Endothelial cell (in vitro differentiated cells): ENCODE measurements around the gene GMPR2. TPM values are rescaled to one million over a fixed set of nuclear protein-coding genes. Genes with fewer than 3 reads are reported as not detected.

ENCODE experiments used
- DNase-seq: peaks from one replicate; pipeline ENCODE4 v3.0.0; 2021; ENCODE audit warnings: low spot score
- H3K27ac Mint-ChIP-seq: one replicate; pipeline ENCODE4 v1.8.0; 2021; ENCODE audit warnings: mixed read lengths, inconsistent platforms; ENCODE audit not compliant: unreplicated experiment
- H3K27me3 Mint-ChIP-seq: one replicate; pipeline ENCODE4 v1.8.0; 2021; ENCODE audit warnings: mild to moderate bottlenecking, moderate library complexity, mixed read lengths, inconsistent platforms; ENCODE audit not compliant: unreplicated experiment
- H3K36me3 Mint-ChIP-seq: one replicate; pipeline ENCODE4 v1.8.0; 2021; ENCODE audit warnings: mild to moderate bottlenecking, low read depth, mixed read lengths, inconsistent platforms; ENCODE audit not compliant: unreplicated experiment
- H3K4me1 Mint-ChIP-seq: one replicate; pipeline ENCODE4 v1.8.0; 2021; ENCODE audit warnings: mild to moderate bottlenecking, mixed read lengths, inconsistent platforms; ENCODE audit not compliant: unreplicated experiment
- H3K4me3 Mint-ChIP-seq: one replicate; pipeline ENCODE4 v1.8.0; 2021; ENCODE audit warnings: mild to moderate bottlenecking, mixed read lengths, inconsistent platforms; ENCODE audit not compliant: unreplicated experiment
- H3K9me3 Mint-ChIP-seq: one replicate; pipeline ENCODE4 v1.8.0; 2021; ENCODE audit warnings: mixed read lengths, inconsistent platforms; ENCODE audit not compliant: unreplicated experiment
- total RNA-seq: library from RNA; stranded (reverse); fragmentation: NEBNext Ultra II Directional; extraction: Animal tissue kit (Norgen Biotek cat#: 25700); gene quantifications from one replicate; pipeline ENCODE4 v1.2.1, GENCODE V29; 2021; ENCODE audit not compliant: unreplicated experiment
- TF ChIP-seq, protein P1 (sequence below): fragments of 200-600 bp; sonication (generic); IDR thresholded peaks from one replicate; pipeline ENCODE4 v1.5.0; 2021; ENCODE audit warnings: antibody characterized with exemption; ENCODE audit not compliant: unreplicated experiment

The GMPR2 gene
- total RNA-seq, 1 donor from 2014 or later, result 61.3 TPM

DNA sequence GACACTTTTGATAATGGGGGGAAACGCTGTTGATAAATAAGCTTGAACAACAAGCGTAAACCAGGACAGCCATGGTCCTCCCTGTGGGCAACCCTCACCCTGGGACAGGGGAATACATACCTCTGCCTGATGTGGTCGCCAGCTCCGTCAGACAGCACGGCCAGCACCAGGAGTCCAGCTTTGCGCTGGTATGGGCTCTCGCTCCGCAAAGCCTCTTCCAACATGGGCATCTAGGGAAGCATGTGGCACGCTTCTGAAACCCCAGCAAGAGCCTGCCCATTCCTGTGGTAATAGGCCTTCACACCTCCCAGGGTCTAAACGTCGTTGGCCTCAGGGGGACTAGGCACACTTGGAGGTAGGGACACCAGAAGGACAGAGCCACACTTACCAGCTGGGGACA lies 47.0 kb upstream of the GMPR2 start:
- peaks cover 18% of the 10 kb centered on the region for H3K4me1 Mint-ChIP-seq
- H3K27ac Mint-ChIP-seq, result no peak overlapping the region
- H3K4me3 Mint-ChIP-seq, result no peak overlapping the region
- DNase-seq, result no peak
- H3K36me3 Mint-ChIP-seq, result peaks cover 31% of the 10 kb centered on the region
- TF ChIP-seq, protein P1, sequence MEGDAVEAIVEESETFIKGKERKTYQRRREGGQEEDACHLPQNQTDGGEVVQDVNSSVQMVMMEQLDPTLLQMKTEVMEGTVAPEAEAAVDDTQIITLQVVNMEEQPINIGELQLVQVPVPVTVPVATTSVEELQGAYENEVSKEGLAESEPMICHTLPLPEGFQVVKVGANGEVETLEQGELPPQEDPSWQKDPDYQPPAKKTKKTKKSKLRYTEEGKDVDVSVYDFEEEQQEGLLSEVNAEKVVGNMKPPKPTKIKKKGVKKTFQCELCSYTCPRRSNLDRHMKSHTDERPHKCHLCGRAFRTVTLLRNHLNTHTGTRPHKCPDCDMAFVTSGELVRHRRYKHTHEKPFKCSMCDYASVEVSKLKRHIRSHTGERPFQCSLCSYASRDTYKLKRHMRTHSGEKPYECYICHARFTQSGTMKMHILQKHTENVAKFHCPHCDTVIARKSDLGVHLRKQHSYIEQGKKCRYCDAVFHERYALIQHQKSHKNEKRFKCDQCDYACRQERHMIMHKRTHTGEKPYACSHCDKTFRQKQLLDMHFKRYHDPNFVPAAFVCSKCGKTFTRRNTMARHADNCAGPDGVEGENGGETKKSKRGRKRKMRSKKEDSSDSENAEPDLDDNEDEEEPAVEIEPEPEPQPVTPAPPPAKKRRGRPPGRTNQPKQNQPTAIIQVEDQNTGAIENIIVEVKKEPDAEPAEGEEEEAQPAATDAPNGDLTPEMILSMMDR, result no peak
- H3K9me3 Mint-ChIP-seq, result no peaks in the 10 kb centered on the region
- H3K27me3 Mint-ChIP-seq, result peaks cover 23% of the 10 kb centered on the region

DNA sequence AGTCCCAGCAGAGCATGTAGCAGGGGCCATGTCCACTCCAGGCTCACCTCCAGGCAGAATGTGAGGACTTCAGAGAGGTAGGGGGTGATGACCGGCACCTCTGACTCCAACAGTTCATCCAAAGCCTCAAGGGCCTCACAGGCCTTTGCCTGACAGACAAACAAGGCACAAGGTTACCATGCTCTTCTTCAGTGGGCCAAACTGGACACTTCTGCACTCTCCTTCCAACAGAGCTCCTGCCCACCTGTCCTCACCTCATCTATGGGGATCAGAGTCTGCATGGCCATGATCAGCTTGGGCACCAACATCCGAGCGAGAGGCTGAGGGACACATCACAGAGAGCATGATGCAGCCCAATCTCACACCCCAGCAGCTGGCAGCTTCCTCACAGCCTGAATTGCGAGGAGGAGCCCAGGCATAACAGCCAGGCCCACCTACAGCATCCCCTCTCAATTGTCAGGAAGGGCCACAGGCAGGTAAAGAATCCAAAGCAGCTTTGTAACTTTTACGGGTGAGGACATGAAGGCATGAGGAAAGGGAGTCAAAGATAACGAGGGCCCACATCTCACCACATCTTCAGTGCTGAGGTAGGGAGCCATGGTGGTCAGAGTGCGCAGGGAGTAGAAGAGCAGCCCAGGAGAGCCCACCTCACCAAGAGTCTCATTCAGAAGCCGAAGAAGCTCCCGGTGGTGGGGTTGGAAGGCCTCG lies 45.7 kb upstream of the GMPR2 start:
- H3K27me3 Mint-ChIP-seq, result peaks cover 20% of the 10 kb centered on the region
- no peaks in the 10 kb centered on the region for H3K9me3 Mint-ChIP-seq
- TF ChIP-seq, protein P1, result no peak
- no peak for DNase-seq
- no peak overlapping the region for H3K27ac Mint-ChIP-seq
- H3K4me3 Mint-ChIP-seq, result peak overlapping the region; percentile 73
- peaks cover 14% of the 10 kb centered on the region for H3K4me1 Mint-ChIP-seq
- H3K36me3 Mint-ChIP-seq, result peaks cover 33% of the 10 kb centered on the region

DNA sequence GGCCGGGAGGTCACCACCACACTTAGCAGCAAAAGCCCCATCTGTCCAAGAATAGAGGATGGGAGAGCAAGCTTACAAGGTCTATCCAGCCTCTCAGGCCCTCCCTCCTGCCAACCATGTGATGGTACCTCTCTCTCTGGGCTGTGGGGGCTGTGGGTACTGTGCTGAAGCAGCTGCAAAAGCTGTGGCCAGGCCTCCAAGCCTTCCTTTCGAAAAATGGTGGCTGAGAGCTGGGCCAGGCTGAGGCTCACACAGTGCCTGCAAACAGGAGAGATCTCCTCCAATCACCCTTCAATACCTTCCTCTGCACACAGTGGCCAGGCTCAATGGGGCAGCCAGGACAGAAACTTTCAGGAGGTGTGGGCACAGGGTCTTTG lies 45.2 kb upstream of the GMPR2 start:
- peaks cover 13% of the 10 kb centered on the region for H3K4me1 Mint-ChIP-seq
- no peaks in the 10 kb centered on the region for H3K9me3 Mint-ChIP-seq
- TF ChIP-seq, protein P1, result no peak
- peak overlapping the region; percentile 90 for H3K4me3 Mint-ChIP-seq
- H3K27me3 Mint-ChIP-seq, result peaks cover 22% of the 10 kb centered on the region
- H3K27ac Mint-ChIP-seq, result no peak overlapping the region
- DNase-seq, result no peak
- H3K36me3 Mint-ChIP-seq, result peaks cover 33% of the 10 kb centered on the region

DNA sequence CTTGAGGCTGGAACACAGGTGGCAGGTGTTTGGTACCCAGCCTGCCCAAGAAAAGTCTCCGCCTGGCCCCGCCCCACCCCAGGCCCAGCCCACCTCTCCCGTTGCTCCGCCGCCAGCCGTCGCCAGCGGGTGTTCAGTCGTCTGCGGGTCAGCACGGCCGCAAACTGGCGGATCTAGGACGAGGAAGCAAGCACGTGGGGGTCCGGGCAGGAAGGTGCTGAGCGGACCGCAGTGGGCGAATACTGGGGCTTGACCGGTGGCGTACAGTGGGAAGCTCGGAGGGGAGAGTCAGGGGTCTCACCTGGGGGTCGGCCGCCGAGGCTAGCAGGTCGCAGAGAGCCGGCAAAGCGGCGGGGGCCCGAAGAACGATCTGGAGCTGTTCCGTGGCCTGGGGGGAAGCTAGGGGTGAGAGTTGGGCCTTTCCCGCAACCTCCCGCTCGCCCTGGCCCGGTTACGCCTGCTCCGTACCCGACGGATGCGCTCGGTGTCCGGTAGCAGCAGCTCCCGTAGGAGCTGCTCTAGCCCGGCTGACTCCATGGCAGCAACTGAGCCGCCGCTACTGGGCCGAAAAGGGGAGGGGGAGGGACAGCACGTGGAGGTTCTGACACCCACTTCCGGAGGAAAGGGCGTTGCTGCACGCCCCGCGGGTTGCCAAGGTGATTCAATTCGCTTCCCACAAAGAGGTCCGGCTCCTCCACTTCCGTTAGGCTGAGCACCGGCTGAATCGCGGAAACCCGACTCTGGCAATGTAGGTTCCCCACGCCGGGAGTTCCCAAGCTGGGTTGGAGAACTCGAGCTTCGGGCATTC lies 44.3 kb upstream of the GMPR2 start, which contains the start of gene IPO4:
IPO4 (minus strand) TSS at position 566 of the 808 bp plus-strand sequence; CDS start at position 537, 29 bp downstream.
- H3K27ac Mint-ChIP-seq, result peak within 1 kb of the TSS; percentile 79
- H3K27me3 Mint-ChIP-seq, result peaks cover 24% of the 10 kb centered on the region
- peak; percentile 88 for DNase-seq
- H3K36me3 Mint-ChIP-seq, result peaks cover 34% of the 10 kb centered on the region
- no peaks in the 10 kb centered on the region for H3K9me3 Mint-ChIP-seq
- H3K4me3 Mint-ChIP-seq, result peak within 1 kb of the TSS; percentile 90
- TF ChIP-seq, protein P1, result no peak
- H3K4me1 Mint-ChIP-seq, result peaks cover 11% of the 10 kb centered on the region

DNA sequence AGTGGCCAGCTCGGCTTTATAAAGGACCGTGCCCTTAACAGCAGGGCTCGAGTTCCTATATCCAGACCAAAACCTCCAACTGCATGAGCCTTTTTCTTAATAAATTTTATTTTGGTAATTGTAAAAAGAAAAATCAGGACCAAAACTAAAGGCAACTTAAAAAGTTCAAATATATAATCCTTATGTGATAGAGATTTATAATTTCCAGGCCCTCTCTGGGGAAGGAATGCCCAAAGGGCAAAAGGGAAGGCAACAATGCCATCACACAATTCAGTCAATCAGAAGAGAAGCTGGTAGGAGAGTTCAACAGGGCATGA lies 43.7 kb upstream of the GMPR2 start:
- Mint-ChIP-seq H3K4me1 (peaks cover 13% of the 10 kb centered on the region), H3K36me3 (peaks cover 33% of the 10 kb centered on the region), H3K27ac (peak overlapping the region; percentile 79), H3K4me3 (peak overlapping the region; percentile 90), H3K9me3 (no peaks in the 10 kb centered on the region), H3K27me3 (peaks cover 24% of the 10 kb centered on the region)
- DNase-seq, result no peak
- TF ChIP-seq, protein P1, result no peak
